ENCODE results near the gene RBBP8.
A peak's percentile ranks its signal among the peaks of the same experiment; 100 is the strongest.
"Not testable (repeated sequence)": the region's sequence is repeated elsewhere in the genome, so short reads cannot be mapped to it uniquely, and the experiment has no call there.

The RBBP8 gene

GRCh38 chr18:22939649-22940048 is 6.5 kb downstream of the RBBP8 start:
- H3K9me3 ChIP-seq (ENCODE audit: control insufficient read depth, insufficient read depth, low read length), result no peaks in the 10 kb centered on the region
- H3K27me3 ChIP-seq (ENCODE audit: control insufficient read depth, insufficient read depth, low read length), result no peaks in the 10 kb centered on the region
- no peak overlapping the region for H3K27ac ChIP-seq (ENCODE audit: low read depth, low read length)
- H3K9ac ChIP-seq (ENCODE audit: low read depth, low read length), result no peak overlapping the region
- peaks cover 6% of the 10 kb centered on the region; the same call in 1 of the 2 replicates for H3K4me1 ChIP-seq (ENCODE audit: control insufficient read depth, insufficient read depth, low read length)
- peaks cover 63% of the 10 kb centered on the region for H3K36me3 ChIP-seq (ENCODE audit: control insufficient read depth, insufficient read depth, low read length)
- H3K4me3 ChIP-seq (ENCODE audit: low read depth, low read length), result no peak overlapping the region

DNA sequence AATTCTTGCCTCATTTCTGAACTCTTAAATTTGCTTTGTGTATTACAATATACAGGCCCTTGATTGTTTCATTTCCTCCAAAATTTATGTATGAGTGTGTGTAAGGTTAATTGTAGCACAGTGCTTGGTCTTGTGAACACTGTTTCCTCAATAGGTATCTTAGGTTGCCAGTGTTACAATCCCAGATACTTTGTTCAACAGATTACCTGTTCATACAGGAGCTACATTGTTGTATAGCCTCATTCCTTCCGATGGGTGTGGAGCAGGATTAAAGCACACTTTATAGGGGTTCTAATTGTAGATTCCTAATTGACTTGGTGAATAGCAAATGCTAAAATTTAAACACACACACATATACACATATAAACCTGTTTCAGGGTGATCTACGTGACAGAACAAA is 10.7 kb downstream of the RBBP8 start:
- peaks cover 65% of the 10 kb centered on the region for H3K36me3 ChIP-seq (ENCODE audit: control insufficient read depth, insufficient read depth, low read length)

DNA sequence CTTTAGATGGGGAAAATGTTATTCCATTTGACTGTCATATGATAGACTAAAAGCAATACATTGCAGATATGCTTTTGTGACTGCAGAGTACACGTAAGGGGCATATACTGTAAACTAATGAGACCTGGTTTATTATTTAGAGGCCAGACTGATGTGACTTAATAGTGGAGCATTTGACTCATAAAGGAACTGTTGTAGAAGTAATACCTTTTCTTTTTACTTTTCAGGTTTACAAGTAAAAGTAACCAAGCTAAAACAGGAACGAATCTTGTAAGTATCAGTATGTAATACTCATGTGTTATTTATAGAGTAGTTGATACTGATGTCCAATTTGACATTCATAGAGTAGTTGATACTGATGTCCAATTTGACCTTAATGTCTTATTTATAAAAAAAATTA is 13.1 kb downstream of the RBBP8 start:
- Histone ChIP-seq H3K4me3 (ENCODE audit: low read depth, low read length) (no peak overlapping the region), H3K27me3 (ENCODE audit: control insufficient read depth, insufficient read depth, low read length) (no peaks in the 10 kb centered on the region), H3K9me3 (ENCODE audit: control insufficient read depth, insufficient read depth, low read length) (no peaks in the 10 kb centered on the region), H3K36me3 (ENCODE audit: control insufficient read depth, insufficient read depth, low read length) (peaks cover 70% of the 10 kb centered on the region), H3K9ac (ENCODE audit: low read depth, low read length) (no peak overlapping the region), H3K27ac (ENCODE audit: low read depth, low read length) (no peak overlapping the region), H3K4me1 (ENCODE audit: control insufficient read depth, insufficient read depth, low read length) (peaks cover 3% of the 10 kb centered on the region; the same call in 1 of the 2 replicates)

More for the DNA sequence above, 10.7 kb downstream of the RBBP8 start:
- no peaks in the 10 kb centered on the region for H3K27me3 ChIP-seq (ENCODE audit: control insufficient read depth, insufficient read depth, low read length)
- no peak overlapping the region for H3K9ac ChIP-seq (ENCODE audit: low read depth, low read length)
- no peak overlapping the region for H3K4me3 ChIP-seq (ENCODE audit: low read depth, low read length)
- no peaks in the 10 kb centered on the region for H3K9me3 ChIP-seq (ENCODE audit: control insufficient read depth, insufficient read depth, low read length)
- H3K4me1 ChIP-seq (ENCODE audit: control insufficient read depth, insufficient read depth, low read length), result no peaks in the 10 kb centered on the region
- H3K27ac ChIP-seq (ENCODE audit: low read depth, low read length), result no peak overlapping the region

DNA sequence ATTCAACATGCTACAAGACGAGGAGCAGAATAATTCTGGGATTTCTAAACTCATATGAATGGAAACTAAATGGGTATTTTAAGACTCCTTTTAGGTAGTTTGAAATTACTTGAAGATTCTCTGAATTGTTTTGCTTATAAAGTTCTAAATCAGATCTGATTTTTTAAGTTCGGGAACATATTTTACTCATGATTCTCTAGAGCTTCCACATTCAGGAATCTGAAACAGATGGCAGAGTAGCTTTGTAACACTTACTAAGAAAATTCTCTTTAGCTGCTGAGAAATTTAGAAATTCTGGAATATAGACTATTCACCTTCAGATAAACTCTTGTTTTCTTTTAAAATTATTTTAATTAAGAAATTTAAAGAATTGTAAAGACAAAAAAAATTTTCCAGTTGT is 13.7 kb downstream of the RBBP8 start:
- no peak overlapping the region for H3K27ac ChIP-seq (ENCODE audit: low read depth, low read length)
- peaks cover 72% of the 10 kb centered on the region for H3K36me3 ChIP-seq (ENCODE audit: control insufficient read depth, insufficient read depth, low read length)

GRCh38 chr18:22951823-22952222 is 18.7 kb downstream of the RBBP8 start:
- no peak overlapping the region for H3K9ac ChIP-seq (ENCODE audit: low read depth, low read length)

More for the DNA sequence above, 13.7 kb downstream of the RBBP8 start:
- Histone ChIP-seq H3K9me3 (ENCODE audit: control insufficient read depth, insufficient read depth, low read length) (no peaks in the 10 kb centered on the region), H3K4me1 (ENCODE audit: control insufficient read depth, insufficient read depth, low read length) (peaks cover 10% of the 10 kb centered on the region), H3K9ac (ENCODE audit: low read depth, low read length) (no peak overlapping the region), H3K4me3 (ENCODE audit: low read depth, low read length) (no peak overlapping the region), H3K27me3 (ENCODE audit: control insufficient read depth, insufficient read depth, low read length) (no peaks in the 10 kb centered on the region)

DNA sequence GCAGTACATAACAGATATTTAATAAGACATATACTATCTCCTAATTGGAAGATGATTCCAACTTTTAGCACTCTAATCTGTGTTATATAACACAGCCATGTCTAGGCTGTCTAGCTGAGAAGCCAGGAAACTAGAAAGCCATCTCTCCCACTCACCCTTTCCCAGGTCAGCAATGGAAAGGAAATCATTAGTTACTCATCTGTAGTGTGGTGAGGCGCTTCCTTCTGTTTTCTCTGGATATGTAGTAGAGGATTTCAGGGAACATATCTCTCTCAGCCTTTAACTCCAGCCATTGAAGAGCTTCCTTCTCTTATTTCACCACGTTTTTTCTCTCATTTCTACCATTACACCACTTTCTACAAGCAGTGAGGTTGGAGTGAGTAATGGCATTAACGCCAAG is 19.4 kb downstream of the RBBP8 start:
- Histone ChIP-seq H3K27me3 (ENCODE audit: control insufficient read depth, insufficient read depth, low read length) (no peaks in the 10 kb centered on the region), H3K4me1 (ENCODE audit: control insufficient read depth, insufficient read depth, low read length) (peaks cover 19% of the 10 kb centered on the region), H3K4me3 (ENCODE audit: low read depth, low read length) (no peak overlapping the region), H3K9me3 (ENCODE audit: control insufficient read depth, insufficient read depth, low read length) (no peaks in the 10 kb centered on the region), H3K36me3 (ENCODE audit: control insufficient read depth, insufficient read depth, low read length) (peaks cover 80% of the 10 kb centered on the region), H3K27ac (ENCODE audit: low read depth, low read length) (no peak overlapping the region), H3K9ac (ENCODE audit: low read depth, low read length) (no peak overlapping the region)

More at GRCh38 chr18:22951823-22952222, 18.7 kb downstream of the RBBP8 start:
- peaks cover 19% of the 10 kb centered on the region for H3K4me1 ChIP-seq (ENCODE audit: control insufficient read depth, insufficient read depth, low read length)
- 0 out of 2 replicates have a peak overlapping the region, but pooled peaks have one; percentile 23 for H3K4me3 ChIP-seq (ENCODE audit: low read depth, low read length)
- peaks cover 80% of the 10 kb centered on the region for H3K36me3 ChIP-seq (ENCODE audit: control insufficient read depth, insufficient read depth, low read length)
- no peaks in the 10 kb centered on the region for H3K27me3 ChIP-seq (ENCODE audit: control insufficient read depth, insufficient read depth, low read length)
- H3K27ac ChIP-seq (ENCODE audit: low read depth, low read length), result no peak overlapping the region
- H3K9me3 ChIP-seq (ENCODE audit: control insufficient read depth, insufficient read depth, low read length), result no peaks in the 10 kb centered on the region

DNA sequence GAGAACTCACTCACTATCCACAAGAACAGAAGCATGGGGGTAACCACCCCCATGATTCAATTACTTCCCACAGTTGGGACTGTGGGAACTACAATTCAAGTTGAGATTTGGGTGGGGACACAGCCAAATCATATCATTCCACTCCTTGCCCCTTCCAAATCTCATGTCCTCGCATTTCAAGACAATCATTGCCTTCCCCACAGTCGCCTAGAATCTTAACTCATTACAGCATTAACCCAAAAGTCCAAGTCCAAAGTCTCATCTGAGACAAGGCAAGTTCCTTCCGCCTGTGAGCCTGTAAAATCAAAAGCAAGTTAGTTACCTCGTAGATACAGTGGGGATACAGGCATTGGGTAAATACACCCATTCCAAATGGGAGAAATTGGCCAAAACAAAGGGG is 20.9 kb downstream of the RBBP8 start:
- Histone ChIP-seq H3K4me1 (ENCODE audit: control insufficient read depth, insufficient read depth, low read length) (peaks cover 19% of the 10 kb centered on the region), H3K36me3 (ENCODE audit: control insufficient read depth, insufficient read depth, low read length) (peaks cover 89% of the 10 kb centered on the region)
- H3K27ac ChIP-seq (ENCODE audit: low read depth, low read length); H3K27me3 ChIP-seq (ENCODE audit: control insufficient read depth, insufficient read depth, low read length); H3K9me3 ChIP-seq (ENCODE audit: control insufficient read depth, insufficient read depth, low read length); H3K4me3 ChIP-seq (ENCODE audit: low read depth, low read length); H3K9ac ChIP-seq (ENCODE audit: low read depth, low read length): not testable (repeated sequence)

DNA sequence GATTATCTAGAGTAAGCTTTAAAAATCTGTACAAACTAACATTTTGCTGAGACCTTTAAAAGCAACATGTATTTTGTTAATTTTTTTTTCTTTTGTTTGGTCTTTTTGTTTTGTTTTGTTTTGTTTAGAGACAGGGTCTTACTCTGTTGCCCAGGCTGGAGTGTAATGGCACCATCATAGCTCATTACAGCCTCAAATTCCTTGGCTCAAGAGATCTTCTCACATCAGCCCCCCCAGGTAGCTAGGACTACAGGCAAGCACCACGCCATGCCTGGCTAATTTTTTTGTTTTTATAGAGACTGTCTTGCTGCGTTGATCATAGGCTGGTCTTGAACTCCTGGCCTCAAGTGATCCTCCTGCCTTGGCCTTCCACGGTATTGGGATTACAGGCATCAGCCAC is 23.1 kb downstream of the RBBP8 start:
- Histone ChIP-seq H3K27me3 (ENCODE audit: control insufficient read depth, insufficient read depth, low read length) (no peaks in the 10 kb centered on the region), H3K4me1 (ENCODE audit: control insufficient read depth, insufficient read depth, low read length) (peaks cover 16% of the 10 kb centered on the region), H3K27ac (ENCODE audit: low read depth, low read length) (no peak overlapping the region), H3K4me3 (ENCODE audit: low read depth, low read length) (no peak overlapping the region), H3K9ac (ENCODE audit: low read depth, low read length) (no peak overlapping the region), H3K36me3 (ENCODE audit: control insufficient read depth, insufficient read depth, low read length) (peaks cover 71% of the 10 kb centered on the region), H3K9me3 (ENCODE audit: control insufficient read depth, insufficient read depth, low read length) (no peaks in the 10 kb centered on the region)

DNA sequence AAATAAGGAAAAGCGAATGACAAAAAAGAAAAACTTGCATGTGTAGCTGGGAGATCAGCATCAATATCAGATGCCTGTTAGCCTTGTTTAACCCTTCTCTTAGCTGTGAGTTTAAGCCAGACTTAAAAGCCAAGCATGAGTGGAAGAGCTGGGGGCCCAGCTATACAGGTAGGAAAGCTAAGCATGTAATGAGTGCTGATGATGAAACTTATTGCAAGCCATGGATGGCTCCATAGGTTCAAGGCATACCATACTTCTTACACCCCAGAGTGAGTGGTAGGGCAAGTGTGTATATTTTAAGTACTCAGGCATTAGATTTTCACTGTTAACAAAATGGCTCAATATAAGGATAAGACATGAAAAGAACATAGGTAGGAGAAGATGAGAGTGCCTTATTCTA is 28.0 kb downstream of the RBBP8 start:
- H3K4me3 ChIP-seq (ENCODE audit: low read depth, low read length), result no peak overlapping the region
- H3K27ac ChIP-seq (ENCODE audit: low read depth, low read length), result no peak overlapping the region
- no peak overlapping the region for H3K9ac ChIP-seq (ENCODE audit: low read depth, low read length)
- peaks cover 28% of the 10 kb centered on the region for H3K36me3 ChIP-seq (ENCODE audit: control insufficient read depth, insufficient read depth, low read length)
- no peaks in the 10 kb centered on the region for H3K9me3 ChIP-seq (ENCODE audit: control insufficient read depth, insufficient read depth, low read length)
- no peaks in the 10 kb centered on the region for H3K27me3 ChIP-seq (ENCODE audit: control insufficient read depth, insufficient read depth, low read length)
- H3K4me1 ChIP-seq (ENCODE audit: control insufficient read depth, insufficient read depth, low read length), result peaks cover 4% of the 10 kb centered on the region; the same call in 1 of the 2 replicates

DNA sequence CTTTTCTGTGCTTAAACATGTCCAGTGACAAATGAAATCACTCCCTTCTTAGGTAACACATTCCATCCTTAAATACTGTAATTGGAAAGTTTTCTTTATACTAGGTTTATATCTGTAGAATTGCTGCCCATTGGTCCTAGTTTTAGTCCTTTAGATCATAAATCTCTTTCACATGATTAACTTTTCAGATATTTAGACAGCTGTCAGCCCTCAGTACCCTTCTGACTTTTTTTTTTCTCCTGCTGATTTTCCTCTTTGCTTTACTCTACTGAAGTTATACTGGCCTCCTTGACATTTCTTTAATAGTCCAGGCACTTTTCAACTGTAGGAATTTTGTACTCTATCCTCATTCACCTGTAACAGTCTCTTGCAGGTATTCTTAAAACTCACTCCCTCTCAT is 28.9 kb downstream of the RBBP8 start:
- H3K27me3 ChIP-seq (ENCODE audit: control insufficient read depth, insufficient read depth, low read length), result no peaks in the 10 kb centered on the region
- no peaks in the 10 kb centered on the region for H3K9me3 ChIP-seq (ENCODE audit: control insufficient read depth, insufficient read depth, low read length)
- H3K36me3 ChIP-seq (ENCODE audit: control insufficient read depth, insufficient read depth, low read length), result peaks cover 21% of the 10 kb centered on the region
- no peak overlapping the region for H3K27ac ChIP-seq (ENCODE audit: low read depth, low read length)
- H3K9ac ChIP-seq (ENCODE audit: low read depth, low read length), result no peak overlapping the region
- peaks cover 4% of the 10 kb centered on the region; the same call in 1 of the 2 replicates for H3K4me1 ChIP-seq (ENCODE audit: control insufficient read depth, insufficient read depth, low read length)
- H3K4me3 ChIP-seq (ENCODE audit: low read depth, low read length), result no peak overlapping the region

- H3K36me3 ChIP-seq (ENCODE audit: control insufficient read depth, insufficient read depth, low read length), result peaks cover 6% of the 10 kb centered on the region; the same call in 1 of the 2 replicates
- H3K4me1 ChIP-seq (ENCODE audit: control insufficient read depth, insufficient read depth, low read length), result peaks cover 4% of the 10 kb centered on the region; the same call in 1 of the 2 replicates
- no peak overlapping the region for H3K4me3 ChIP-seq (ENCODE audit: low read depth, low read length)
- no peak overlapping the region for H3K27ac ChIP-seq (ENCODE audit: low read depth, low read length)
- H3K9ac ChIP-seq (ENCODE audit: low read depth, low read length), result no peak overlapping the region
- H3K27me3 ChIP-seq (ENCODE audit: control insufficient read depth, insufficient read depth, low read length), result no peaks in the 10 kb centered on the region
- no peaks in the 10 kb centered on the region for H3K9me3 ChIP-seq (ENCODE audit: control insufficient read depth, insufficient read depth, low read length)
These were observed 31.0 kb downstream of the RBBP8 start for GRCh38 chr18:22964116-22964515.

All from HUES48 (cell line).